H1 (cell line): ENCODE results near the gene OTOP3. TPM values are rescaled to one million over a fixed set of nuclear protein-coding genes. Genes with fewer than 3 reads are reported as not detected.
"Not testable (repeated sequence)": the region's sequence is repeated elsewhere in the genome, so short reads cannot be mapped to it uniquely, and the experiment has no call there.

Source experiments
- CTCF ChIA-PET: fragments of 300-600 bp; sonication (Branson Sonifier 250); formaldehyde crosslinking; loops from one replicate; lab custom pipeline; 2021; ENCODE audit not compliant: partially characterized antibody; lab: Charles Lee
- POLR2A ChIA-PET: fragments of 300-600 bp; sonication (Branson Sonifier 250); formaldehyde crosslinking; loops from one replicate; lab custom pipeline; 2021; ENCODE audit warnings: inconsistent platforms; ENCODE audit not compliant: partially characterized antibody; lab: Charles Lee
- DNase-seq, 2 experiments: peaks; one replicate each; pipeline versions ENCODE4 v3.0.0 to v3.0.0-alpha.2; 2010 to 2022; ENCODE audit warnings: low spot score in 2 of 2, low read depth in 1 of 2, mixed read lengths in 1 of 2
- FAIRE-seq: peaks from 2 replicates; lab custom pipeline; 2011; peaks lifted over from hg19 to GRCh38; lab: Jason Lieb, UNC
- H2AFZ ChIP-seq: 2 replicates; pipeline ENCODE4 v1.8.1; 2012; ENCODE audit warnings: low read length, inconsistent platforms
- H2AK5ac ChIP-seq: 2 replicates; pipeline ENCODE4 v1.6.1; 2013; ENCODE audit warnings: low read depth, low read length
- H2BK120ac ChIP-seq: replicated peaks from 2 replicates; pipeline ENCODE3; 2013; ENCODE audit warnings: low read depth, low read length, inconsistent platforms
- H2BK12ac ChIP-seq: 2 replicates; pipeline ENCODE4 v1.6.1; 2013; ENCODE audit warnings: low read depth, low read length
- H2BK15ac ChIP-seq: 2 replicates; pipeline ENCODE4 v1.6.1; 2013; ENCODE audit warnings: low read length
- H2BK20ac ChIP-seq: 2 replicates; pipeline ENCODE4 v1.6.1; 2013; ENCODE audit warnings: low read length
- H2BK5ac ChIP-seq: 2 replicates; pipeline ENCODE4 v1.6.1; 2013; ENCODE audit warnings: low read depth, low read length
- H3K14ac ChIP-seq: 2 replicates; pipeline ENCODE4 v1.6.1; 2013; ENCODE audit warnings: inconsistent platforms; ENCODE audit not compliant: insufficient read length
- H3K18ac ChIP-seq: 2 replicates; pipeline ENCODE4 v1.6.1; 2013; ENCODE audit warnings: low read length; ENCODE audit errors: extremely low read depth
- H3K23ac ChIP-seq: 2 replicates; pipeline ENCODE4 v1.6.1; 2013; ENCODE audit warnings: inconsistent platforms; ENCODE audit not compliant: insufficient read length
- H3K23me2 ChIP-seq: 2 replicates; pipeline ENCODE4 v1.6.1; 2013; ENCODE audit warnings: low read depth, low read length
- H3K27ac ChIP-seq: 2 replicates; pipeline ENCODE4 v1.6.1; 2011; ENCODE audit warnings: low read depth, low read length, inconsistent platforms
- H3K27me3 ChIP-seq, 4 experiments: replicated peaks in 1 of 4; 1 replicate in 1 of 4; 2 replicates in 3 of 4; pipeline versions ENCODE4 v1.6.1 to v1.8.1; 2011 to 2013; ENCODE audit warnings: low read length in 3 of 4, mild to moderate bottlenecking in 3 of 4, inconsistent platforms in 2 of 4, mixed read lengths in 2 of 4, moderate library complexity in 1 of 4; ENCODE audit not compliant: control insufficient read depth in 3 of 4, insufficient read depth in 3 of 4; ENCODE audit errors: extremely low read depth in 1 of 4
- H3K36me3 ChIP-seq, 4 experiments: 2 replicates each; pipeline versions ENCODE4 v1.6.1 to v1.8.1; 2011 to 2013; ENCODE audit warnings: mild to moderate bottlenecking in 4 of 4, low read length in 3 of 4, moderate library complexity in 2 of 4, control low read depth in 1 of 4, inconsistent platforms in 1 of 4; ENCODE audit not compliant: insufficient read depth in 4 of 4, control insufficient read depth in 2 of 4
- H3K4ac ChIP-seq: replicated peaks from 2 replicates; pipeline ENCODE3; 2013; ENCODE audit warnings: low read length, low read depth, mixed read lengths, inconsistent platforms; ENCODE audit not compliant: insufficient read length
- H3K4me1 ChIP-seq, 4 experiments: replicated peaks in 1 of 4; 1 replicate in 1 of 4; 2 replicates in 3 of 4; pipeline versions ENCODE4 v1.6.1 to v1.8.1; 2011 to 2013; ENCODE audit warnings: low read length in 3 of 4, inconsistent platforms in 2 of 4, mixed read lengths in 1 of 4; ENCODE audit not compliant: insufficient read depth in 4 of 4, control insufficient read depth in 3 of 4
- H3K4me2 ChIP-seq, 2 experiments: 2 replicates each; pipeline versions ENCODE4 v1.6.1 to v1.8.1; 2011 to 2013; ENCODE audit warnings: low read depth in 2 of 2, low read length in 2 of 2, control low read depth in 1 of 2, inconsistent platforms in 1 of 2, mild to moderate bottlenecking in 1 of 2; ENCODE audit not compliant: insufficient read depth in 1 of 2
- H3K4me3 ChIP-seq, 4 experiments: fragments of 200-600, 300-600 bp in 1 of 4; sonication (generic), shearing (Covaris generic), sonication (Bioruptor Twin) in 1 of 4; 2 replicates each; pipeline versions ENCODE4 v1.5.1 to v1.8.1; 2011 to 2016; ENCODE audit warnings: low read length in 4 of 4, low read depth in 3 of 4, control low read depth in 2 of 4, inconsistent platforms in 2 of 4, mild to moderate bottlenecking in 2 of 4, mixed read lengths in 1 of 4, moderate library complexity in 1 of 4; ENCODE audit not compliant: insufficient read depth in 2 of 4; ENCODE audit errors: extremely low read depth in 1 of 4
- H3K56ac ChIP-seq: replicated peaks from 2 replicates; pipeline ENCODE3; 2013; ENCODE audit warnings: low read depth, mild to moderate bottlenecking, mixed read lengths, low read length, inconsistent platforms; ENCODE audit not compliant: insufficient read length
- H3K79me1 ChIP-seq: 2 replicates; pipeline ENCODE4 v1.6.1; 2013; ENCODE audit warnings: low read depth, low read length, control low read depth
- H3K79me2 ChIP-seq, 2 experiments: 2 replicates each; pipeline versions ENCODE4 v1.6.1 to v1.8.1; 2012 to 2013; ENCODE audit warnings: low read length in 2 of 2, mild to moderate bottlenecking in 2 of 2, inconsistent platforms in 1 of 2; ENCODE audit not compliant: insufficient read depth in 2 of 2, control insufficient read depth in 1 of 2
- H3K9ac ChIP-seq, 4 experiments: replicated peaks in 1 of 4; 1 replicate in 1 of 4; 2 replicates in 3 of 4; pipeline versions ENCODE4 v1.6.1 to v1.8.1; 2011 to 2013; ENCODE audit warnings: low read depth in 3 of 4, low read length in 3 of 4, control low read depth in 2 of 4, mild to moderate bottlenecking in 2 of 4, moderate library complexity in 2 of 4, inconsistent platforms in 1 of 4; ENCODE audit errors: extremely low read depth in 1 of 4
- H3K9me3 ChIP-seq, 2 experiments: 2 replicates each; pipeline versions ENCODE4 v1.6.1 to v1.8.1; 2012 to 2013; ENCODE audit warnings: mild to moderate bottlenecking in 2 of 2, moderate library complexity in 2 of 2, control low read depth in 1 of 2, inconsistent platforms in 1 of 2, low read depth in 1 of 2, low read length in 1 of 2, mixed read lengths in 1 of 2; ENCODE audit not compliant: insufficient read depth in 2 of 2
- H4K20me1 ChIP-seq, 2 experiments: replicated peaks in 1 of 2; 2 replicates each; pipeline versions ENCODE3 to v1.8.1; 2011 to 2013; ENCODE audit warnings: inconsistent platforms in 2 of 2, low read length in 2 of 2, mild to moderate bottlenecking in 1 of 2; ENCODE audit not compliant: insufficient read depth in 2 of 2, control insufficient read depth in 1 of 2
- H4K5ac ChIP-seq: 2 replicates; pipeline ENCODE4 v1.6.1; 2013; ENCODE audit warnings: low read length, low read depth, mixed read lengths, inconsistent platforms; ENCODE audit not compliant: insufficient read length
- H4K8ac ChIP-seq: 2 replicates; pipeline ENCODE4 v1.8.0; 2013; ENCODE audit warnings: mild to moderate bottlenecking, moderate library complexity, low read length, inconsistent platforms; ENCODE audit not compliant: insufficient read depth; ENCODE audit errors: extremely low read depth
- H4K91ac ChIP-seq: replicated peaks from 2 replicates; pipeline ENCODE3; 2013; ENCODE audit warnings: low read length, mixed read lengths, inconsistent platforms; ENCODE audit not compliant: insufficient read length
- KDM4A ChIP-seq: IDR thresholded peaks from one replicate; pipeline ENCODE4 v1.7.1; 2012; ENCODE audit warnings: low read depth, mild to moderate bottlenecking, moderate library complexity, low read length, inconsistent platforms; ENCODE audit not compliant: severe bottlenecking
- SAP30 ChIP-seq: fragments of 300-600 bp; sonication (generic); IDR thresholded peaks from 2 replicates; pipeline ENCODE4 v1.7.1; 2012; ENCODE audit warnings: low read length, moderate library complexity, mild to moderate bottlenecking, inconsistent platforms; ENCODE audit not compliant: insufficient read depth, insufficient replicate concordance
- SIN3A ChIP-seq, 2 experiments: IDR thresholded peaks in 1 of 2; conservative IDR thresholded peaks in 1 of 2; 2 replicates each; pipeline ENCODE4 v1.6.1; 2011 to 2012; ENCODE audit warnings: low read length in 2 of 2, improper control_type of control experiment in 1 of 2, low read depth in 1 of 2, mild to moderate bottlenecking in 1 of 2
- WGBS, 2 experiments: shearing (Covaris generic) in 1 of 2; methylation state at CpG; one replicate each; pipeline versions ENCODE4 v1.1.6 to v1.1.7; 2013 to 2015; ENCODE audit warnings: low lambda C conversion rate in 2 of 2, mixed read lengths in 2 of 2, inconsistent platforms in 1 of 2, low coverage in 1 of 2, missing lambda C conversion rate in 1 of 2; ENCODE audit not compliant: insufficient replicate concordance in 2 of 2, insufficient coverage in 1 of 2, insufficient read length in 1 of 2; ENCODE audit errors: extremely low coverage in 1 of 2, missing lambda C conversion rate in 1 of 2; 5-methylcytosine and 5-hydroxymethylcytosine counted together
- polyA plus RNA-seq, 7 experiments: library from polyadenylated mRNA; depleted of rRNA in 3 of 7; stranded (reverse) in 5 of 7; unstranded in 2 of 7; fragments of >200 nt in 5 of 7; fragments of 200-250 nt in 2 of 7; gene quantifications; 1 replicate in 5 of 7; 2 replicates in 1 of 7; 4 replicates in 1 of 7; pipeline versions ENCODE4 v1.2.1 to v1.2.3, GENCODE V29; 2011 to 2013; ENCODE audit warnings: missing spikeins in 2 of 7, mixed read lengths in 2 of 7
- total RNA-seq: library from RNA; stranded (reverse); fragmentation: NEBNext Ultra II Directional; extraction: Animal tissue kit (Norgen Biotek cat#: 25700); gene quantifications from 2 replicates; pipeline ENCODE4 v1.2.1, GENCODE V29; 2021

OTOP3 gene
- total and polyA plus RNA-seq, 2 of the 8 experiments (the other 6 are each of a cell fraction or from before 2014, with no cell fraction given): 0.05 TPM; not detected in 1

DNA sequence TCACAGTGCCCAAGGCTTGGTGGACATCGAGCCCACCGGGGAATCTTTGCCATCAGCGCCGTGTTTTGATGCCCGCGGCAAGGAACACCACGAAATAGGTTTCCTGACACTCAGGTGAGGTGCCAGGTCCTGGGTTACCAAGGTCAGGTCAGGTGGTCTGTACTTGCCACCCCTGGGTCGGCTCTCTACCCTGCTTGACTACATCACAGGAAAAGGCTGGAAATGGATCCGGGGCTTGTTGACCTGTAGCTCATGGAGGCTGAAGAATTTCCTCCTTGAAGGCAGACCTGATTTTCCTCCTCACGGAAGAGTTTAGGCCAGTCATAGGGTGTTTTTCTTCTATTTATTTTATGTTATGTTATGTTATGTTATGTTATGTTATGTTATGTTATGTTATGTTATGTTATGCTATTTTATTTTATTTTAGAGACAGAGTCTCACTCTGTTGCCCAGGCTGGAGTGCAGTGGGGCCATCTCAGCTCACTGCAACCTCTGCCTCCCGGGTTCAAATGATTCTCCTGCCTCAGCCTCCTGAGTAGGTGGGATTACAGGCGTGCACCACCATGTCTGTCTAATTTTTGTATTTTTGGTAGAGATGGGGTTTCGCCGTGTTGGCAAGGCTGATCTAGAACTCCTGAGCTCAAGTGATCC is 47.1 kb downstream of the OTOP3 start:
- Histone ChIP-seq H3K56ac (peak overlapping the region; percentile 91), H2BK5ac (peak overlapping the region; percentile 84; the same call in 1 of the 2 replicates), H3K18ac (peak overlapping the region; percentile 87), H3K27ac (peak overlapping the region; percentile 50; the same call in 1 of the 2 replicates), H2BK120ac (peak overlapping the region; percentile 66), H4K8ac (peak overlapping the region; percentile 95), H4K91ac (peak overlapping the region; percentile 64), H3K4me3 (peak overlapping the region; percentile 70 to 90 (median 76)), H3K4me2 (peak overlapping the region; percentile 73 to 100), H3K9ac (peak overlapping the region; percentile 64 to 76 (median 70); a peak in 6 of 7 replicates), H2AFZ (peak overlapping the region; percentile 18; the same call in 1 of the 2 replicates), H3K23me2 (peaks cover 12% of the 10 kb centered on the region; the same call in 1 of the 2 replicates), H3K14ac (peak overlapping the region; percentile 38), H3K4ac (peak overlapping the region; percentile 88), H2BK12ac (peak overlapping the region; percentile 88; the same call in 1 of the 2 replicates), H4K5ac (peak overlapping the region; percentile 93), H2BK20ac (0 out of 2 replicates have a peak overlapping the region, but pooled peaks have one; percentile 32)
- ChIA-PET CTCF (interaction anchor here (0.6 to 2.3 kb wide), 11 partner anchors 10 to 430 kb away, joined by 3 to 19 read pairs (median 4); partner anchors contain the start of genes HID1 and MIF4GD), POLR2A (interaction anchor here (0.9 to 4.2 kb wide), 11 partner anchors 10 to 148 kb away, joined by 3 to 48 read pairs (median 4); partner anchors contain the start of genes HID1, MRPL58 and NT5C)
- 30% methylated on average over 14 of the region's 14 CpGs; no CpG with 5 or more reads in 1 of the 2 experiments for WGBS, 2 experiments
- not testable (repeated sequence) for H3K79me1 ChIP-seq, H3K36me3 ChIP-seq, H4K20me1 ChIP-seq, H2BK15ac ChIP-seq, H3K4me1 ChIP-seq, H3K9me3 ChIP-seq, H2AK5ac ChIP-seq, DNase-seq, H3K23ac ChIP-seq, FAIRE-seq, H3K27me3 ChIP-seq, H3K79me2 ChIP-seq
- TF ChIP-seq SAP30 (peak; percentile 56), SIN3A (conservative IDR thresholded peaks at IDR 0.05 in 1 of 2, IDR thresholded peaks at IDR 0.05 in 1 of 2; ENCODE audit: low read depth in 1 of 2, low read length in 2 of 2) (0 out of 4 replicates have a peak, but pooled peaks of 1 of the 2 experiments have one; percentile 5), KDM4A (peak; percentile 1)
